ENCODE data around the gene PCARE. TPM values are rescaled to one million over a fixed set of nuclear protein-coding genes. Genes with fewer than 3 reads are reported as not detected.

Gene PCARE
- total and polyA plus RNA-seq, 2 of the 8 experiments (the other 6 are each of a cell fraction or from before 2014, with no cell fraction given), result not detected

- WGBS, 2 experiments (ENCODE audit: extremely low coverage in 1 of 2, insufficient coverage in 1 of 2, insufficient read length in 1 of 2, insufficient replicate concordance in 2 of 2, low coverage in 1 of 2, low lambda C conversion rate in 2 of 2, missing lambda C conversion rate in 1 of 2), result 87% methylated on average over 14 of the region's 14 CpGs; no CpG with 5 or more reads in 1 of the 2 experiments
- Histone ChIP-seq H3K4me2 (ENCODE audit: insufficient read depth in 1 of 2, low read depth in 2 of 2, low read length in 2 of 2) (no peak overlapping the region), H3K27me3 (replicated peaks in 1 of 4; ENCODE audit: control insufficient read depth in 3 of 4, extremely low read depth in 1 of 4, insufficient read depth in 3 of 4, low read length in 3 of 4) (no peaks in the 10 kb centered on the region), H3K23me2 (ENCODE audit: low read depth, low read length) (no peaks in the 10 kb centered on the region), H2BK5ac (ENCODE audit: low read depth, low read length) (no peak overlapping the region), H3K4ac (replicated peaks; ENCODE audit: insufficient read length, low read depth, low read length) (no peak overlapping the region), H2BK15ac (ENCODE audit: low read length) (no peak overlapping the region), H3K27ac (ENCODE audit: low read depth, low read length) (no peak overlapping the region), H3K14ac (ENCODE audit: insufficient read length) (no peak overlapping the region), H4K8ac (ENCODE audit: extremely low read depth, insufficient read depth, low read length) (no peak overlapping the region), H4K91ac (replicated peaks; ENCODE audit: insufficient read length, low read length) (no peak overlapping the region), H2AFZ (ENCODE audit: low read length) (0 out of 2 replicates have a peak overlapping the region, but pooled peaks have one; percentile 38), H2BK120ac (replicated peaks; ENCODE audit: low read depth, low read length) (no peak overlapping the region), H3K79me2 (ENCODE audit: control insufficient read depth in 1 of 2, insufficient read depth in 2 of 2, low read length in 2 of 2) (no peaks in the 10 kb centered on the region), H3K18ac (ENCODE audit: extremely low read depth, low read length) (no peak overlapping the region), H2AK5ac (ENCODE audit: low read depth, low read length) (no peak overlapping the region), H4K5ac (ENCODE audit: insufficient read length, low read depth, low read length) (no peak overlapping the region), H3K56ac (replicated peaks; ENCODE audit: insufficient read length, low read depth, low read length) (no peak overlapping the region), H3K36me3 (ENCODE audit: control insufficient read depth in 2 of 4, insufficient read depth in 4 of 4, low read length in 3 of 4) (no peaks in the 10 kb centered on the region), H3K9ac (replicated peaks in 1 of 4; ENCODE audit: extremely low read depth in 1 of 4, low read depth in 3 of 4, low read length in 3 of 4) (no peak overlapping the region), H4K20me1 (replicated peaks in 1 of 2; ENCODE audit: control insufficient read depth in 1 of 2, insufficient read depth in 2 of 2, low read length in 2 of 2) (no peaks in the 10 kb centered on the region), H3K9me3 (ENCODE audit: insufficient read depth in 2 of 2, low read depth in 1 of 2, low read length in 1 of 2) (no peaks in the 10 kb centered on the region), H3K23ac (ENCODE audit: insufficient read length) (no peak overlapping the region), H2BK20ac (ENCODE audit: low read length) (no peak overlapping the region), H3K4me1 (replicated peaks in 1 of 4; ENCODE audit: control insufficient read depth in 3 of 4, insufficient read depth in 4 of 4, low read length in 3 of 4) (no peaks in the 10 kb centered on the region), H2BK12ac (ENCODE audit: low read depth, low read length) (no peak overlapping the region), H3K79me1 (ENCODE audit: low read depth, low read length) (no peaks in the 10 kb centered on the region), H3K4me3 (ENCODE audit: extremely low read depth in 1 of 4, insufficient read depth in 2 of 4, low read depth in 3 of 4, low read length in 4 of 4) (no peak overlapping the region)
- DNase-seq (ENCODE audit: low read depth in 1 of 2, low spot score in 2 of 2), result peak in 1 of 2 experiments; percentile 36
- ChIA-PET CTCF (ENCODE audit: partially characterized antibody) (interaction anchor here (0.7 to 1.6 kb wide), 6 partner anchors 13 to 776 kb away, joined by 3 to 5 read pairs (median 3); no protein-coding TSS in a partner anchor), POLR2A (ENCODE audit: partially characterized antibody) (no interaction called here)
- FAIRE-seq, result no peak
- no peak for TF ChIP-seq ATF2 (IDR thresholded peaks at IDR 0.05; ENCODE audit: low read length)
- no peak for TF ChIP-seq FOSL1 (IDR thresholded peaks at IDR 0.05; ENCODE audit: insufficient read depth, low read depth, low read length)
- TF ChIP-seq USF2 (IDR thresholded peaks at IDR 0.05; ENCODE audit: low read length), result no peak
- TF ChIP-seq GTF2F1 (IDR thresholded peaks at IDR 0.05; ENCODE audit: borderline replicate concordance, low read depth, low read length), result no peak
- no peak for TF ChIP-seq SRF (IDR thresholded peaks at IDR 0.05; ENCODE audit: low read depth, low read length)
- TF ChIP-seq BRCA1 (IDR thresholded peaks at IDR 0.05; ENCODE audit: low read depth, low read length), result no peak
- no peak for TF ChIP-seq EZH2 (IDR thresholded peaks at IDR 0.05; ENCODE audit: low read depth, low read length, severe bottlenecking)
- TF ChIP-seq SIN3A (conservative IDR thresholded peaks at IDR 0.05 in 1 of 2, IDR thresholded peaks at IDR 0.05 in 1 of 2; ENCODE audit: low read depth in 1 of 2, low read length in 2 of 2), result no peak
- no peak for TF ChIP-seq HDAC6 (IDR thresholded peaks at IDR 0.05; ENCODE audit: low read depth, low read length)
Observed at GRCh38 chr2:29075894-29076705, 1.8 kb upstream of the PCARE start.

Data from H1 (cell line).